ENCODE measurements around the gene TPI1. TPM values are rescaled to one million over a fixed set of nuclear protein-coding genes. Genes with fewer than 3 reads are reported as not detected.
"Not testable (repeated sequence)": the region's sequence is repeated elsewhere in the genome, so short reads cannot be mapped to it uniquely, and the experiment has no call there.

Gene TPI1
- total RNA-seq, 1 donor from 2014 or later: 383 TPM

GRCh38 chr12:6845395-6845794 is 21.9 kb upstream of the TPI1 start:
- no peak for DNase-seq (ENCODE audit: low spot score)

GRCh38 chr12:6846316-6846869 is 20.9 kb upstream of the TPI1 start:
- DNase-seq (ENCODE audit: low spot score): no peak

- no peak for DNase-seq (ENCODE audit: low spot score)
Measured at GRCh38 chr12:6847676-6848075, 19.7 kb upstream of the TPI1 start.

- DNase-seq (ENCODE audit: low spot score): no peak
Measured at GRCh38 chr12:6849427-6849826, 17.9 kb upstream of the TPI1 start.

GRCh38 chr12:6849976-6850560 is 17.3 kb upstream of the TPI1 start:
- no peak for DNase-seq (ENCODE audit: low spot score)

GRCh38 chr12:6850796-6851152 is 16.6 kb upstream of the TPI1 start:
- DNase-seq (ENCODE audit: low spot score): no peak

GRCh38 chr12:6851153-6851920 is 16.0 kb upstream of the TPI1 start, which contains the start of gene CDCA3:
CDCA3 (minus strand) TSS chr12:6851286; CDS start chr12:6850952, 334 bp downstream.
- DNase-seq (ENCODE audit: low spot score): peak; percentile 95

GRCh38 chr12:6851921-6852650 is 15.2 kb upstream of the TPI1 start, which contains the start of gene USP5:
USP5 (plus strand) TSS chr12:6852150; CDS start chr12:6852180, 30 bp downstream.
- peak; percentile 99 for DNase-seq (ENCODE audit: low spot score)

GRCh38 chr12:6852651-6853354 is 14.5 kb upstream of the TPI1 start:
- DNase-seq (ENCODE audit: low spot score): no peak

GRCh38 chr12:6853626-6854025 is 13.7 kb upstream of the TPI1 start:
- DNase-seq (ENCODE audit: low spot score): no peak

- DNase-seq (ENCODE audit: low spot score): no peak
Measured at GRCh38 chr12:6854036-6854435, 13.3 kb upstream of the TPI1 start.

- no peak for DNase-seq (ENCODE audit: low spot score)
Measured at GRCh38 chr12:6855322-6855721, 12.0 kb upstream of the TPI1 start.

GRCh38 chr12:6858799-6859198 is 8.5 kb upstream of the TPI1 start:
- DNase-seq (ENCODE audit: low spot score): no peak

- DNase-seq (ENCODE audit: low spot score): no peak
Measured at GRCh38 chr12:6860116-6860515, 7.2 kb upstream of the TPI1 start.

GRCh38 chr12:6860942-6861341 is 6.4 kb upstream of the TPI1 start:
- no peak for DNase-seq (ENCODE audit: low spot score)

GRCh38 chr12:6861391-6861790 is 5.9 kb upstream of the TPI1 start:
- DNase-seq (ENCODE audit: low spot score): no peak

- no peak for DNase-seq (ENCODE audit: low spot score)
Measured at GRCh38 chr12:6863033-6863432, 4.3 kb upstream of the TPI1 start.

- DNase-seq (ENCODE audit: low spot score): no peak
Measured at GRCh38 chr12:6863586-6864321, 3.6 kb upstream of the TPI1 start.

- DNase-seq (ENCODE audit: low spot score): not testable (repeated sequence)
Measured at GRCh38 chr12:6865307-6865706, 2.0 kb upstream of the TPI1 start.

- DNase-seq (ENCODE audit: low spot score): no peak
Measured at GRCh38 chr12:6866163-6866919, 990 bp upstream of the TPI1 start.
